MCF 10A (cell line): ENCODE measurements around the gene IGFLR1. TPM values are rescaled to one million over a fixed set of nuclear protein-coding genes. Genes with fewer than 3 reads are reported as not detected.

Experiments used
- BruUV-seq: library from RNA; stranded (reverse); fragments of 400-500 nt; replicated peaks from 2 replicates; lab custom pipeline; 2021; lab: Mats Ljungman, UMichigan
- CTCF ChIA-PET: fragments of 300-600 bp; sonication (Branson Sonifier 250); formaldehyde crosslinking; extraction: SDS; loops from one replicate; lab custom pipeline; 2021; ENCODE audit warnings: antibody characterized with exemption, inconsistent platforms; lab: Yijun Ruan, JAX
- POLR2A ChIA-PET: fragments of 300-600, 350-650 bp; sonication (Branson Sonifier 250); formaldehyde crosslinking; extraction: SDS; loops from one replicate; lab custom pipeline; 2020; ENCODE audit warnings: antibody characterized with exemption, inconsistent platforms; lab: Yijun Ruan, JAX
- DNase-seq: peaks from one replicate; pipeline ENCODE4 v3.0.0-alpha.2; 2018; ENCODE audit not compliant: unreplicated experiment
- H3K27ac Mint-ChIP-seq: one replicate; pipeline ENCODE4 v1.8.0; 2022; ENCODE audit warnings: mild to moderate bottlenecking, low read depth, mixed read lengths; ENCODE audit not compliant: unreplicated experiment
- H3K27me3 Mint-ChIP-seq: one replicate; pipeline ENCODE4 v1.8.0; 2022; ENCODE audit warnings: mixed read lengths; ENCODE audit not compliant: insufficient read depth, unreplicated experiment
- H3K36me3 Mint-ChIP-seq: one replicate; pipeline ENCODE4 v1.8.0; 2022; ENCODE audit warnings: mild to moderate bottlenecking, moderate library complexity, mixed read lengths; ENCODE audit not compliant: insufficient read depth, unreplicated experiment
- H3K4me1 Mint-ChIP-seq: one replicate; pipeline ENCODE4 v1.8.0; 2022; ENCODE audit warnings: mixed read lengths; ENCODE audit not compliant: insufficient read depth, unreplicated experiment
- H3K4me3 Mint-ChIP-seq: one replicate; pipeline ENCODE4 v1.8.0; 2022; ENCODE audit warnings: mild to moderate bottlenecking, moderate library complexity, mixed read lengths; ENCODE audit not compliant: unreplicated experiment
- H3K9me3 Mint-ChIP-seq: one replicate; pipeline ENCODE4 v1.8.0; 2022; ENCODE audit warnings: mixed read lengths; ENCODE audit not compliant: unreplicated experiment
- CTCF ChIP-seq: fragments of 200-600 bp; IDR thresholded peaks from one replicate; pipeline ENCODE4 v1.8.0; 2022; ENCODE audit warnings: antibody characterized with exemption, mild to moderate bottlenecking; ENCODE audit not compliant: unreplicated experiment
- intact Hi-C: fragments of 100-400 bp; cut with micrococcal nuclease; formaldehyde crosslinking; loops from 2 replicates; pipeline ENCODE4 v1.14.1; 2022
- total RNA-seq: library from RNA; stranded (reverse); gene quantifications from 2 replicates; pipeline ENCODE4 v1.2.3, GENCODE V29; 2022

The IGFLR1 gene
- total RNA-seq, 1 experiment from 2014 or later = 4.2 TPM

- intact Hi-C loops = no loop called here
- TF ChIP-seq CTCF = no peak
- H3K36me3 Mint-ChIP-seq = peaks cover 15% of the 10 kb centered on the region
- ChIA-PET POLR2A (no interaction called here), CTCF (no interaction called here)
- H3K9me3 Mint-ChIP-seq = no peaks in the 10 kb centered on the region
- no peak overlapping the region for H3K4me3 Mint-ChIP-seq
- DNase-seq = no peak
- no peak overlapping the region for H3K27ac Mint-ChIP-seq
- H3K4me1 Mint-ChIP-seq = peaks cover 8% of the 10 kb centered on the region
- no peaks in the 10 kb centered on the region for H3K27me3 Mint-ChIP-seq
- BruUV-seq = no TSS peak
Observed at GRCh38 chr19:35755131-35755549, 12.9 kb upstream of the IGFLR1 start.

DNA sequence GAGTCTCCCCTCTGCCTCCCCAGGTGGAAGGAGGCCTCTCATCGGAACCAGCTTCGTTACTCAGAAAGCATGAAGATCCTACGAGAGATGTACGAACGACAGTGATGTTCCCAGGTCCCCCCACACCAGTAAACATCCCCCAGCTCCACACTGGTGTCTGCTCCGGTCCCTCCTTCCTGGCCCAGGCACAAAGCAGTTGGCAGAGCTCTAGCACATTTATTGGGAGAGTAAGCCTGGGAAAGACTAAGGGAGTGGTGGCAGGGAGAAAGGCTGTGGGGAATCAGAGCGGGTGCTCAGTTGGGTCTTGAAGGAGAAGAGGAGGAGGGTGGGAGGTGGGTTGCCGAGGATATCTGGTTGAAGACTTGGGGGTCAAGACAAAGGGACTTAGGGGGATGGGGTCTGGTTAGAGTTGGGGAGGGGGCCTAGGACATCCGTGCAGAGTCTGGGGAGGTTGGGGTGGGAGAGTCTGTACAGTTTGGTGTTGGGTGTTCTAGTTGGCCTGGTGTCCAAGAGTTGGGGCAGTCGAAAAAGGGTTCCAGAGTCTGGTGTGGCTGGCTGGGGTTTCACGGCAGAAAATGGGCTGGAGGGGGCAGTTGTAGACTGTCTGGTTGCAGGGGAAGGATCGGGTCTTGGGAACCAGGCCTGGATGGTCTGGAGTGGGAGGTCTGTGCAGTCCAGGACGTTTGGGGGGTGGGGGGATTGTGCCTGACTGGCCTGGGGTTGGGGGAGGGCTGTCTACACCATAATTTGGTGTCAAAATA is 12.3 kb upstream of the IGFLR1 start:
- CTCF ChIA-PET = no interaction called here
- no peak for TF ChIP-seq CTCF
- DNase-seq = no peak
- Mint-ChIP-seq H3K9me3 (no peaks in the 10 kb centered on the region), H3K4me1 (peaks cover 11% of the 10 kb centered on the region), H3K4me3 (no peak overlapping the region), H3K27me3 (no peaks in the 10 kb centered on the region), H3K27ac (no peak overlapping the region), H3K36me3 (peaks cover 14% of the 10 kb centered on the region)
- BruUV-seq = no TSS peak
- POLR2A ChIA-PET = no interaction called here
- intact Hi-C loops = no loop called here

DNA sequence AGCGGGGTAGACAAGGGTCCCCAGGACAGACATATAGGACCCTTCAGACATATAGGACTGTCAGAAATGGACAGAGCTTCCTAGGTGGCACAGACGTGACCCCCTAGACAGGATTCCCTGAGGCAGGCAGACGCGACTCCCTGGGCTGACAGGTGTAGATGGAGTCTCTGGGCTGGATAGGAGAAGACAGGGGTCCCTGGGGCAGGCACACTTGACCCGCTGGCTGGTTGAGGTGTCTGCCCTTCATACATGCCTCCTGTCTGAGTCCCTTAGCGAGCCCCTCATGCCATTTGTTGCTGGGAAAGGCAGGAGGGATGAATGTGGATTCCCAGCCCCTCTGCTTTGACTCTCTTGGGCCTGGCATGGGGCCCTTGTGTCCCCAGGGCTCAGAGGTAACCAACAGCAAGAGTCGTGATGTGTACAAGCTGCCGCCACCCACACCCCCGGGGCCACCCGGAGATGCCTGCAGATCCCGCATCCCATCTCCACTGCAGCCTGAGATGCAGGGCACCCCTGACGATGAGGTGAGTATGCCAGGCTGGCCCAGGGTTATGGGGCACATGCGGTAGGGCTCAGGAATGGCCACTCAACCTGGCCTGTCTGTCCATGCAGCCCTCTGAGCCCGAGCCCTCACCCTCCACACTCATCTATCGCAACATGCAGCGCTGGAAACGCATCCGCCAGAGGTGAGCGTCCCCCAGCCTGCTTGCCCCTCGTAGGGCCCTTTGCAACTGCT is 11.6 kb upstream of the IGFLR1 start:
- H3K9me3 Mint-ChIP-seq = no peaks in the 10 kb centered on the region
- H3K4me1 Mint-ChIP-seq = peaks cover 12% of the 10 kb centered on the region
- intact Hi-C loops = no loop called here
- ChIA-PET POLR2A (no interaction called here), CTCF (interaction anchor here (0.6 kb wide), 1 partner anchor 71 kb away, joined by 4 read pairs; no protein-coding TSS in a partner anchor)
- H3K36me3 Mint-ChIP-seq = peaks cover 14% of the 10 kb centered on the region
- DNase-seq = no peak
- TF ChIP-seq CTCF = no peak
- no peaks in the 10 kb centered on the region for H3K27me3 Mint-ChIP-seq
- no peak overlapping the region for H3K27ac Mint-ChIP-seq
- no peak overlapping the region for H3K4me3 Mint-ChIP-seq
- no TSS peak for BruUV-seq

DNA sequence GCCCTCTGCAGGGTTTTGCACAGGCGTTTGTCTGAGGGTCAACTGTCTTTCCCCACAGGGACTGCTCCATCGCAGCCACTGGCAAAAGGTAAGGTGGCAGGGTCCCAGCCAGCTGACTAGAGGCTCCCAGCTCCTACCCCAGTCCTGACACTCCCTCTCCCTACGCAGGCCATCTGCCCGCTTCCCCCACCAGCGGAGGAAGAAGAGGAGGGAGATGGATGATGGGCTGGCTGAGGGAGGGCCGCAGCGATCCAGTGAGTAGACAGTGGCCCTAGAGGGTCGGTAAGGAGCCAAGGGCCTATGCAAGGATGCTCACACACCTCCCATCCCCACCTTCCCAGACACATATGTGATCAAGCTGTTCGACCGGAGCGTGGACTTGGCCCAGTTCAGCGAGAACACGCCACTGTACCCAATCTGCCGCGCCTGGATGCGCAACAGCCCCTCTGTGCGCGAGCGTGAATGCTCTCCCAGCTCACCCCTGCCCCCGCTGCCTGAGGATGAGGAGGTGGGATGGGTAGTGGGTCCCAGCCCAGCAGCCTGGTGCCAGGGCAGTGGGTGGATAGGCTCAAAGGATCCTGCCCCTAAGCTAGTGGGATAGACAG is 10.6 kb upstream of the IGFLR1 start:
- no TSS peak for BruUV-seq
- no peak overlapping the region for H3K4me3 Mint-ChIP-seq

More for the DNA sequence above, 10.6 kb upstream of the IGFLR1 start:
- ChIA-PET POLR2A (no interaction called here), CTCF (interaction anchor here (0.6 to 0.7 kb wide), 2 partner anchors 178 to 240 kb away, joined by 3 to 4 read pairs; no protein-coding TSS in a partner anchor)
- no peak for DNase-seq
- intact Hi-C loops = no loop called here
- Mint-ChIP-seq H3K9me3 (no peaks in the 10 kb centered on the region), H3K36me3 (peaks cover 15% of the 10 kb centered on the region), H3K27ac (no peak overlapping the region), H3K27me3 (no peaks in the 10 kb centered on the region), H3K4me1 (peaks cover 12% of the 10 kb centered on the region)
- TF ChIP-seq CTCF = no peak
